ENCODE measurements around the gene BRCC3.

The BRCC3 gene

GRCh38 chrX:155056877-155057792 is 14.2 kb upstream of the BRCC3 start:
- peak; percentile 27 for DNase-seq (ENCODE audit: low read depth)

- no peak for DNase-seq (ENCODE audit: low read depth)
These were observed 9.5 kb upstream of the BRCC3 start for GRCh38 chrX:155061760-155062159.

DNA sequence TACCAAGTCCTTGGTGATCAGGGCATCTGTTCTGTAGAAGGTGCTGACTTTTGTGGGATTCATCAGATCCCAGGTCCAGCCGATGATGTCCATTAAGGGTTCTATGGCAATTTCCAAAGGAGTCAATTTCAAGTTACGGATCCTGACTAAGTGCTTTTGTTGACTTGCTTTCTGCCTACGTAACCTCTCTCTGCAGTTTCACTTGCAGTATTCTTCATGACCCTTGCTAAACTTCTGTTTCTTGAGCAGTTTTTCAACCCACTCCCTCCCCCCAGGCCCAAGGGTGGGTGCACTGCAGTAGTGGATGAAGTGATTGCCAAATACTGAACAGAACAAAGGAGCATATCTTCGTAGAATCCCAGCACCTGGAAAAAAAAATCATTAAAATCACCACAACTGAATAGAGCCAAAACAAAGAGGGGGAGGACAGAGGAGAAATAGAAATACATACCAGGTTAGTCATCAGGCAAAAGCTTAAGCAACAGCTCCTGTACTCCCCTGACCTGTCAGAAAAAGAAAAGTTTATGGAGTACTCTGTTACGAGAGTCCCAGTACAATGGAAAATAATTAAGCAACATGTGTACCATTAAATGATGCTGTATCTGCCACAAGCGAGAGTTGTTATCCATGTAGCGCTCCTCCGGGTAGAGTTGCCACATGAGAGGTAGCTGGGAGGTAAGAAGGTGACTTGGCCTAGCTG is 6.1 kb upstream of the BRCC3 start:
- no peak for DNase-seq (ENCODE audit: low read depth)

DNA sequence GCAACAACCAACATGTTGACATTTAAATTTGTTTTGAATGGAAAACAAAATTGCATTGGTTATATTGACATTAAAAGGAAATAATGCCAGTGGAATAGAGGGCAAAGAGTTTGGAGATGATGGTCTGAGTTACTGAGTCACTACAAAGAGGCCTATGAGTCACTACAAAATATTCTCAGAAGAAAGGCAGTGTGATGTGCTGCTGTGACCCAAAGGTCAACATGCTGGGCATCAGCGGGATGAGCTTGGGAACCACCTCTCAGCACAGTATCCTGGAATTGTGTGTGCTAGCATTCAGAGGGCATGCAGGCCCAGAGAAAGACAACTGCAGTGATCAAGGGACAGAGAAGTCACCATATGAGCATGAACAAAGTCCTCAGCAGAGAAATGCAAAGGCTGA is 3.1 kb upstream of the BRCC3 start:
- no peak for DNase-seq (ENCODE audit: low read depth)

DNA sequence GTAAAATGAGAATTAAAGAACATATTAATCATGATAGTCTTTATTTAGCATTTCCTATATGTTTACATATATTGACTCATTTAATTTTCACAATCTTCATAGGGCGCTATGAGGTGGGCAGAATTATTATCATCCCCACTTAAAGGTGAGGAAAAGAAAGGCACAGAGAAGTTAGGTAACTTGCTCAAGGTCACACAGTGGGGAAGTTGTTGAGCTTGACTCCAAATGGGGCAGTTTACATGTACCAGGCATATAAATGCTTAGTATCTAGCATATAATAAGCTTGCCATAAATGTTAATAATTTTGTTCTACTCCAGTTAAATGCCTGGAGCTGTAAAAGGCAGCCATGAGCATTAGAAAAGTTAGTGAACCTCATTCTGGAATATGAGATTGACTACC is 1.9 kb upstream of the BRCC3 start:
- no peak for DNase-seq (ENCODE audit: low read depth)

DNA sequence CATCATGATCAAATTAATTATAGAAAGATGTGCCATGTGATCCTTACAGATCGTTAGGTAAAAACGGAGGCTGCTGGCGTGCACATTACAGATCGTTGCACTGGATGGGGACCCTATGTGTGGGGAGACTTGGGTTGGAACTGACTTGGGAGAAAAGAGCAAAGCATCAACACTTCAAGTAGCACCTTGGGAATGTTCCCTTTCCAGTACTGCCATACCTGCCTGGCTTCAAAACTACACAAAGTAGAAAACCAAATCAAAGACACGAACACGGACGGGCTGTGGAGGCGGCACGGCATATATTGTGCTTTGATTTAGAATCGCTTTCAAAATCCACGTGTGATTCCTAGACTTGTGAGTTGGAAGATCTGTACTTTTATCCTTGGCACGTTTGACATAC is 1.3 kb upstream of the BRCC3 start:
- no peak for DNase-seq (ENCODE audit: low read depth)

DNA sequence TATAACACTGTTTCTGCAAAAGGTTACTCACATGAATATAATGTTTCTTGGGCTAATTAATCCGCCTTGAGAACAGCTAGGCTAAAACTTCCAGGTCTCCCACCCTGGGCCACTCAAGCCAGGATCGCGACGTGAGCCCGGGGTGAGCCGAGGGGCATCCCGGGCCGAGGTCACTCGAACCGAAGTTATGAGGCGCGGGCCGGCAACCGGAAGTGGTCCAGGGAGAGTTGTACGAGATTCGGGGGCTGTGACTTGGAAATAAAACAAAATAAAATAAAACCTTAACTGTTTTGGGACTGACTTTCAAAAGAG is 689 bp upstream of the BRCC3 start:
- no peak for DNase-seq (ENCODE audit: low read depth)

DNA sequence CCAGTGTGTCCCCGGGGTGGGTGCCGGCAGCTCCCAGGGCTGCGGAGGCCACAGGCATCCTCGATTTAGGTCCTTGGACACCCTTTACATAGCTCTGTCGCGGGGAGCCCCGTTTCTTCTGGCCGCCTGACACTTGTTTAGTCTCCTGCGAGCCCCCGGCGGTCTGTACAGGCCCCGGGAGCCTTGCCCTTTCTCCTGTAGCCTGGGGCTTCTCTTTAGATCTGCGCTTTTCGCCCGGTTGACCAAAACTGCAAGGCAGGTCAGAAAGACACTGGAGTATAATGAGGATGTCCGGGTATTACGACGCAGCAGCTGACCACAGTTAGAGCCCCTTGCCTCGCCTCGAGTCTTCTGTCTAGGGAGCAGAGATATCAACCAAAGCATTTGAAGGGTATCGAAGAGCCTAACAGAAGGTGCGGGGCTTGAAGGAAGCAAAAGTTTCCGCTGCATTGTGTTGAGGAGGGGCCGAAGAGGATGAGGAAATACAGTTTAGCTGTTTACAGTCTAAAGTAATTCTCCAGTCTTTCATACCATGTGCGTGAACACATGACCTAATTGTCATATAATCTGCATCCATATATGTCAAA is 479 bp downstream of the BRCC3 start:
- DNase-seq (ENCODE audit: low read depth), result no peak

DNA sequence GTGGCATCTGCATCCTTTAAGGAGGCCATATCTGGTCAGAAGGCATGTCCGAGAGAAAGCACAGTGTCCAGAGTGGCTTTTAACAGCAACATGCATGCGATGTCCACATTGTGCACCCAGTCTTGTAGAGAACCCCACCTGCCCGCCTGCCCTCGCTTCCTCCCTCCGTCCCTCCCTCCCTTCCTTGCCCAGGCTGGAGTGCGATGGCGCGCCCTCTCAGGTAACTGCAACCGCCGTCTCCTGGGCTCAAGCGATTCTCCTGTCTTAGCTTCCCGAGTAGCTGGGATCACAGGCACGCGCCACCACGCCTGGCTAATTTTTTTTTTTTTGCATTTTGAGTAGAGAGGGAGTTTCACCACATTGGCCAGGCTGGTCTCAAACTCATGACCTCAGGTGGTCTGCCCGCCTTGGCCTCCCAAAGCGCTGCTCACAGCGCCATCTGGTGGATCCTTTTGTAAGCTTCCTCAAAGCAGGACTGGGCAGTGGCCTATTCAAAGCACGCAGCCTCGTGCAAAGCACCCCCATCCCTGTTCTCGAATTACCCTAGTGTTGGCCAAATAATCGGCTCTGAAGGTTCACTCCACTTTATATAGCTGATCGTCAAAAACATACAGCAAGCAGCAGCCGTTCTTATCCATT is 15.0 kb downstream of the BRCC3 start:
- DNase-seq (ENCODE audit: low read depth), result peak; percentile 10

GRCh38 chrX:155086961-155087735 is 15.8 kb downstream of the BRCC3 start:
- no peak for DNase-seq (ENCODE audit: low read depth)

GRCh38 chrX:155094468-155095061 is 23.3 kb downstream of the BRCC3 start:
- DNase-seq (ENCODE audit: low read depth), result no peak

DNA sequence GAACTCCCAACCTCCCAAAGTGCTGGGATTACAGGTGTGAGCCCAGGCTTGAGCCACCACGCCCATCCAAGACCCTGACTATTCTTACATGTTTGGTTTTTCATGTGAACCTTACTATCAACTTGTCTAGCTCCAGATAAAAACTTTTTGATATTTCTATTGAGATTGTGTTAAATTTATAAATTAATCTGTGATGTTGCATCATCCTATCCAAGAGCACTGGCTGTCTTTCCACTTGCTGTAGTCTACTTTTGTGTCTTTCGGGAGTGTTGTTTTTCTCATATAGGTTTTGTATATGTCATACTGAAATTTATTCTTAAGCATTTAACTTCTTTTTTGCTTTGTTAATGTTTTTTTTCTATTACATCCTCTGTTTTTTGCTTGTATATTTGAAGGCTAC is 34.6 kb downstream of the BRCC3 start:
- DNase-seq (ENCODE audit: low read depth), result no peak

DNA sequence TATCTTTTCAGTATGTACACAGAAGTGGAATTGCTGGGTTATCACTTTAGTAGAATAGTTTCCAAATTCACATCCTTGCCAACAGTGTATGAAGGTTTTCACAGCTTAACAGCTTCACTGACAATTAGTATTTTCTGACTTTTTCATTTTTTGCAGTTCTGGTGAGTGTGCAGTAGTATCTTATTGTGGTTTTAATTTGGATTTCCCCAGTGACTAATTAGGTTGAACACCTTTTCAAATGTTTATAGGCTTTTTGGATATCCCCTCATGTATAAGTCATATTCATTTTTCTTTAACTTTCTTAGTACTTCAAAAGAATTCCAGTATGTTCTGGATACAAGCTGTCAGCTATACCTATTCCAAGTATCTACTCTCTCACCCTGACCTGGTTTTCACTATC is 37.1 kb downstream of the BRCC3 start:
- DNase-seq (ENCODE audit: low read depth), result no peak

GRCh38 chrX:155112171-155112570 is 40.9 kb downstream of the BRCC3 start:
- no peak for DNase-seq (ENCODE audit: low read depth)

DNA sequence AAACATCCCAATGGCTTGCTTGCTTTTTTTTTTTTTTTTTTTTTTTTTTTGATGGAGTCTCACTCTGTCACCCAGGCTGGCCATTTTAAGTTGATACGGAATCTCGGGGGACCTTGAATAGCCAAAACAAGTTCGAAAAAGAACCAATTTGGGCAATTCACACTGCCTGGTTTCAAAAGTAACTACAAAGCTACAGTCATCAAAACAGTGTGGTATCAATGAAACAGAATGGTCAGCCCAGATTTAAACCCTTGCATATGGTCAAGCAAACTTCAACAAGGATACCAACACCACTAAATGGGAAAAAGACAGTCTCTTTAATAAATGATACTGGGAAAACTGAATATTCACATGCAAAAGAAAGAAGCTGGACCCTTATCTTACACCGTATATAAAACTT is 41.8 kb downstream of the BRCC3 start:
- no peak for DNase-seq (ENCODE audit: low read depth)

GRCh38 chrX:155115174-155115819 is 44.0 kb downstream of the BRCC3 start:
- DNase-seq (ENCODE audit: low read depth), result no peak

- no peak for DNase-seq (ENCODE audit: low read depth)
These were observed 56.2 kb downstream of the BRCC3 start for GRCh38 chrX:155127465-155127864.

DNA sequence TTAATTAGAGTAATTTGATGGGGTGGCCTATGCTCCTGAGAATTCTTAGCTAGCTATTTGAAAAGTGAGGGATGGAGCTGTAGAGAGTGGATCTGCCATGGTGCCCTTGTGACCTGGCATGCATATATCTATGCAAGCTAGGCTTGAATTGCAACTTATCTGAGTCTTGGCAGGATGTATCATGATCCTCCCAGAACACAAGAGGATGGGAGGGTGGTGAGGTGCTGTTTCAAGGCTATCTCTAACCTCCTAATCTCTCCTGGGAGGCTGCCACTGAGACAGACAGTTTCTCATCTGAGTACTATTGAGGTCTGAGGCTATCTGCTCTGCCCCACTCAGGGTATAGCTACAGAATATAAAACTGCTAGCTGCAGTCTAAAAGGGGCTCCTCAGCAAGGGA is 56.6 kb downstream of the BRCC3 start:
- no peak for DNase-seq (ENCODE audit: low read depth)

DNA sequence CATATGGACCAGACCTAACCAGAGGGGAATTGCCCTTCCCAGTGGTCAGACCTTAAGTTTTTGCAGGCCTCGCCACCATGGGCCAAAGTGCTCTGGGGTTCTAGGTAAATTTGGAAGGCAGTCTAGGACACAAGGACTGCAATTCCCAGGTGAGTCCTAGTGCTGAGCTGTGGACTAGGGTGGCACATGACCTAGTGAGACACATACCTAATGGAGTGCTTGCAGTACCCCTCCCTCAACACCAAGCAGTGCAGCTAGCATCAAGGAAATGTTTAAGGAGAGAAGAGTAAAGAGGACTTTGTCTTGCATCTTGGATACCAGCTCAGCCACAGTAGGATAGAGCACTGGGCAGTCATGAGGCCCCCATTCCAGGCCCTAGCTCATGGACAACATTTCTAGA is 60.8 kb downstream of the BRCC3 start:
- no peak for DNase-seq (ENCODE audit: low read depth)

DNA sequence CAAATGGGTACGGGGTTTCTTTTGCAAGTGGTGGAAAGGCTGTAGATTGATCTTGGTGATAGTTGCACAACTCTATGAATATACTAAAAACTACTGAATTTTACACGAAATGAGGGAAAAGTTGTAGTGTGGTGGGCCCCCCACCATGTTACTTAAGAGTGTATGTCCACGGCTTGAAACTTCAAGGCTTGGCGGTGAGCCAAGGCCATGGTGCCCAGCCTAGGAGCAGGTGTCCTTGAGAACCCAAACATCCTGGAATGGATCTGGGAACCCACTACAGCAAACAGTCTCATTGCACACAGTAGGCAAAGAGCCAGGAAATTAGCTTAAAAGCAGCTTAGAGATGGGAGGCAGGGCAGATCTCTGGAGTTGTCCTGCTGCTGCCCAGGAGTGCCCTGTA is 62.9 kb downstream of the BRCC3 start:
- no peak for DNase-seq (ENCODE audit: low read depth)

- no peak for DNase-seq (ENCODE audit: low read depth)
These were observed 72.7 kb downstream of the BRCC3 start for GRCh38 chrX:155143959-155144548.
